ENCODE results near the gene LRRC36.

The LRRC36 gene

DNA sequence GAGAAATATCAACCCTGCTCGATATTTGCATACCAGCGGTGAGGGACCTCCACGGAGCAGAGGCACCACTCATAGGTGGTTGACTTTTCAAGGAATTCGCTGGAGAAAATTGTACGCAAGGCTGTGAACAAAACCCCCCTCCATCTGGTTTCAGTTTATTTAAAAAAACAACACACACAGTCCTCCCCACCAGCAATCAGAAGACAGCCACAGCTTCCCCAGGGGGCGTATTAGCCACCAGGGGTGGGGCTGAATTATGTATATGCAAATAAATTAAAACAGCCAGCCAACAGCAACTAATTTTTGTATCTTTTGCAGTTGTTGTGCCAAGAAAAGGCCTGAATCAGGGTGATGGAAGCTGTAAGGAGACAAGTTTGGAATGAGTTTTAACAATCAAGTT, 98.4 kb downstream of the LRRC36 start:
- H3K79me1 ChIP-seq (ENCODE audit: low read length) = peaks cover 3% of the 10 kb centered on the region
- no peak overlapping the region for H4K12ac ChIP-seq (ENCODE audit: low read depth, low read length)
- H3K27me3 ChIP-seq (ENCODE audit: insufficient read depth, low read length) = peaks cover 12% of the 10 kb centered on the region
- WGBS (ENCODE audit: extremely low coverage, insufficient coverage, insufficient read length) = no CpG with 5 or more reads among the region's 6 CpGs
- no peak overlapping the region for H4K91ac ChIP-seq (ENCODE audit: low read depth, low read length)
- no peak overlapping the region for H3K4me2 ChIP-seq (ENCODE audit: low read length)
- no peak overlapping the region for H3K9ac ChIP-seq (ENCODE audit: low read length)
- no peak overlapping the region for H3K4ac ChIP-seq (ENCODE audit: low read depth, low read length)
- no peak overlapping the region for H4K8ac ChIP-seq (ENCODE audit: low read depth, low read length)
- H2BK120ac ChIP-seq (ENCODE audit: insufficient read depth, low read length, poor library complexity) = no peak overlapping the region
- no peak overlapping the region for H3K4me3 ChIP-seq (ENCODE audit: low read depth, low read length)
- no peak overlapping the region for H2AK5ac ChIP-seq (ENCODE audit: low read length)
- H2BK12ac ChIP-seq (ENCODE audit: low read length) = no peak overlapping the region
- H3K4me1 ChIP-seq (ENCODE audit: control insufficient read depth in 1 of 2, insufficient read depth in 2 of 2, low read length in 2 of 2) = peaks cover 0 to 7% of the 10 kb centered on the region in 2 experiments
- H3K18ac ChIP-seq (ENCODE audit: low read length) = no peak overlapping the region
- H3K9me3 ChIP-seq (ENCODE audit: insufficient read depth, low read depth, low read length) = no peaks in the 10 kb centered on the region
- no peaks in the 10 kb centered on the region for H3K79me2 ChIP-seq (ENCODE audit: control insufficient read depth, insufficient read depth, low read length, poor library complexity)
- H2AFZ ChIP-seq (ENCODE audit: insufficient read depth, low read length, poor library complexity) = no peak overlapping the region
- H3K27ac ChIP-seq (ENCODE audit: low read depth, low read length) = no peak overlapping the region
- no peaks in the 10 kb centered on the region for H3K36me3 ChIP-seq (ENCODE audit: control insufficient read depth in 1 of 2, insufficient read depth in 2 of 2, low read length in 2 of 2)
- no peak overlapping the region for H3K14ac ChIP-seq (ENCODE audit: low read length)
- no peak for DNase-seq
- H3K23ac ChIP-seq (ENCODE audit: low read length) = no peak overlapping the region
- H2BK5ac ChIP-seq (ENCODE audit: low read depth, low read length, poor library complexity) = no peak overlapping the region

DNA sequence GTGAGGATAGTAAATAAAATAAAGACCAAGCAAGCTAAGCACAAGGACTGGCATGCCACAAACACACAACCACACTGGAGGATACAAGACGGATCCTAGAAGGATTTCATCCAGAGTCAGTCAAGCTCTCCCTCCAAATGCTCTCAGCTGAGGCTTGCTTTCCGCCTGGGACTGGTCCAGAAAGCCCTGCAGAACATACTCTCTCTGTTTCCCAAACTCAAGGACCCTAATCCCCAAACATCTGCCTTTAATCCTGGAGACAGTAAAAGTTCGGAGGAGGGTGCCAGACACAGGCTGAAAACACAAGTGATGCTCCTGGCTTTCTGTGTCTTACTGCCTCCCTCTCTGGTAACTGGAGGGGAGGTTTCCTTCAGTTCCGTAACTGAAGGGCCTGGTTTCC, 99.0 kb downstream of the LRRC36 start:
- Histone ChIP-seq H4K12ac (ENCODE audit: low read depth, low read length) (no peak overlapping the region), H2BK120ac (ENCODE audit: insufficient read depth, low read length, poor library complexity) (no peak overlapping the region), H3K23ac (ENCODE audit: low read length) (no peak overlapping the region), H2AK5ac (ENCODE audit: low read length) (no peak overlapping the region), H3K4me3 (ENCODE audit: low read depth, low read length) (no peak overlapping the region), H3K4ac (ENCODE audit: low read depth, low read length) (no peak overlapping the region), H3K27ac (ENCODE audit: low read depth, low read length) (no peak overlapping the region), H3K14ac (ENCODE audit: low read length) (no peak overlapping the region), H3K4me2 (ENCODE audit: low read length) (no peak overlapping the region), H3K79me1 (ENCODE audit: low read length) (peaks cover 3% of the 10 kb centered on the region), H3K27me3 (ENCODE audit: insufficient read depth, low read length) (peaks cover 17% of the 10 kb centered on the region), H3K18ac (ENCODE audit: low read length) (no peak overlapping the region), H2BK12ac (ENCODE audit: low read length) (no peak overlapping the region), H4K8ac (ENCODE audit: low read depth, low read length) (no peak overlapping the region), H3K36me3 (ENCODE audit: control insufficient read depth in 1 of 2, insufficient read depth in 2 of 2, low read length in 2 of 2) (no peaks in the 10 kb centered on the region), H3K79me2 (ENCODE audit: control insufficient read depth, insufficient read depth, low read length, poor library complexity) (no peaks in the 10 kb centered on the region), H3K4me1 (ENCODE audit: control insufficient read depth in 1 of 2, insufficient read depth in 2 of 2, low read length in 2 of 2) (peaks cover 3 to 9% of the 10 kb centered on the region in 2 experiments), H4K91ac (ENCODE audit: low read depth, low read length) (no peak overlapping the region), H2BK5ac (ENCODE audit: low read depth, low read length, poor library complexity) (no peak overlapping the region), H2AFZ (ENCODE audit: insufficient read depth, low read length, poor library complexity) (no peak overlapping the region), H3K9ac (ENCODE audit: low read length) (no peak overlapping the region), H3K9me3 (ENCODE audit: insufficient read depth, low read depth, low read length) (no peaks in the 10 kb centered on the region)
- no CpG with 5 or more reads among the region's 4 CpGs for WGBS (ENCODE audit: extremely low coverage, insufficient coverage, insufficient read length)
- DNase-seq = no peak

DNA sequence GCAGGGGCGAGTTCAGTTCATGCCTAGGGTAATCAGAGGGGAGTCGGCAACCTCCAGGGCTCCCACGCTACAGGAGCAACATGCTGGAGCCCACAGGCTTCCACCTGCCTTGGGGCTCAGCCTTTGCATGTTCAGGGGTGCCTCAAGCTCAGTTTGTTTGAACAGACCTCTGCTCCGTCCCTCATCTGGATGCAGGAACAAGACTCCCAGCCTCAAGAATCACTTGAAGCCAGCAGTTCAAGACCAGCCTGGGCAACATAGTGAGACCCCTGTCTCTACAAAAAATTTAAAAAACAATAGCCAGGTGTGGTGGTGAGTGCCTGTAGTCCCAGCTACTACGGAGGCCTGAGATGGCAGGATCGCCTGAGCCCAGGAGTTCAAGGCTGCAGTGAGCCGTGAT, 99.4 kb downstream of the LRRC36 start:
- no peak overlapping the region for H4K8ac ChIP-seq (ENCODE audit: low read depth, low read length)
- H3K79me2 ChIP-seq (ENCODE audit: control insufficient read depth, insufficient read depth, low read length, poor library complexity) = no peaks in the 10 kb centered on the region
- no peak overlapping the region for H3K4ac ChIP-seq (ENCODE audit: low read depth, low read length)
- no peak for DNase-seq
- H2AFZ ChIP-seq (ENCODE audit: insufficient read depth, low read length, poor library complexity) = no peak overlapping the region
- H2BK120ac ChIP-seq (ENCODE audit: insufficient read depth, low read length, poor library complexity) = no peak overlapping the region
- no peak overlapping the region for H3K9ac ChIP-seq (ENCODE audit: low read length)
- H3K27ac ChIP-seq (ENCODE audit: low read depth, low read length) = no peak overlapping the region
- WGBS (ENCODE audit: extremely low coverage, insufficient coverage, insufficient read length) = no CpG with 5 or more reads among the region's 7 CpGs
- H2AK5ac ChIP-seq (ENCODE audit: low read length) = no peak overlapping the region
- no peaks in the 10 kb centered on the region for H3K9me3 ChIP-seq (ENCODE audit: insufficient read depth, low read depth, low read length)
- H3K4me1 ChIP-seq (ENCODE audit: control insufficient read depth in 1 of 2, insufficient read depth in 2 of 2, low read length in 2 of 2) = peaks cover 4 to 10% of the 10 kb centered on the region in 2 experiments
- H3K14ac ChIP-seq (ENCODE audit: low read length) = no peak overlapping the region
- peaks cover 3% of the 10 kb centered on the region for H3K79me1 ChIP-seq (ENCODE audit: low read length)
- H2BK12ac ChIP-seq (ENCODE audit: low read length) = no peak overlapping the region
- no peak overlapping the region for H2BK5ac ChIP-seq (ENCODE audit: low read depth, low read length, poor library complexity)
- H3K27me3 ChIP-seq (ENCODE audit: insufficient read depth, low read length) = peaks cover 19% of the 10 kb centered on the region
- no peak overlapping the region for H3K4me2 ChIP-seq (ENCODE audit: low read length)
- no peak overlapping the region for H4K12ac ChIP-seq (ENCODE audit: low read depth, low read length)
- no peak overlapping the region for H3K18ac ChIP-seq (ENCODE audit: low read length)
- no peaks in the 10 kb centered on the region for H3K36me3 ChIP-seq (ENCODE audit: control insufficient read depth in 1 of 2, insufficient read depth in 2 of 2, low read length in 2 of 2)
- H3K4me3 ChIP-seq (ENCODE audit: low read depth, low read length) = no peak overlapping the region
- no peak overlapping the region for H4K91ac ChIP-seq (ENCODE audit: low read depth, low read length)
- no peak overlapping the region for H3K23ac ChIP-seq (ENCODE audit: low read length)

DNA sequence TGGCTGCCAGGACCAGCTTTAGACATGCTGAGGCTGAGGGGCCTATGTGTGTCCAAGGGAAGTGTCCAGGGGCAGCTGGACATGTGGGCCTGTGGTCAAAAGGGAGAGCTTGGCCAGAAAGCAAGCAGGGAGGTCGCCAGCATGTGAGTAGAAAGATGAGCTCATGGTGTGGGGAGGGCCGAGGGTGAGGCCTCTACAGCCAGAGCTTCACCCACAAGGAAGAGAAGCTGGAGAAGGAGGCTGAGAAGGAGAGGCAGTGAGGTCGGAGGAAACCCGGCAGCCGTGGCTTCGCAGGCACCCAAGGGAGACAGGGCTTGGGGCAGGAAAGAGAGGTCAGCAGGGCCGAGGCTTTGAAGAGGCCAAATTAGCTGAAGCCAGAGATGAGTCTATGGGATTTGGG, 100.3 kb downstream of the LRRC36 start:
- Histone ChIP-seq H3K79me1 (ENCODE audit: low read length) (no peaks in the 10 kb centered on the region), H3K27ac (ENCODE audit: low read depth, low read length) (no peak overlapping the region), H3K9me3 (ENCODE audit: insufficient read depth, low read depth, low read length) (peaks cover 2% of the 10 kb centered on the region), H3K9ac (ENCODE audit: low read length) (no peak overlapping the region), H4K12ac (ENCODE audit: low read depth, low read length) (no peak overlapping the region), H4K8ac (ENCODE audit: low read depth, low read length) (no peak overlapping the region), H3K23ac (ENCODE audit: low read length) (no peak overlapping the region), H3K18ac (ENCODE audit: low read length) (no peak overlapping the region), H2BK12ac (ENCODE audit: low read length) (no peak overlapping the region), H3K4me1 (ENCODE audit: control insufficient read depth in 1 of 2, insufficient read depth in 2 of 2, low read length in 2 of 2) (peaks cover 9 to 19% of the 10 kb centered on the region in 2 experiments), H3K27me3 (ENCODE audit: insufficient read depth, low read length) (peaks cover 27% of the 10 kb centered on the region), H2AK5ac (ENCODE audit: low read length) (no peak overlapping the region), H3K4me3 (ENCODE audit: low read depth, low read length) (no peak overlapping the region), H2BK120ac (ENCODE audit: insufficient read depth, low read length, poor library complexity) (no peak overlapping the region), H3K4ac (ENCODE audit: low read depth, low read length) (no peak overlapping the region), H2BK5ac (ENCODE audit: low read depth, low read length, poor library complexity) (no peak overlapping the region), H4K91ac (ENCODE audit: low read depth, low read length) (no peak overlapping the region), H3K4me2 (ENCODE audit: low read length) (no peak overlapping the region), H2AFZ (ENCODE audit: insufficient read depth, low read length, poor library complexity) (no peak overlapping the region), H3K14ac (ENCODE audit: low read length) (no peak overlapping the region), H3K79me2 (ENCODE audit: control insufficient read depth, insufficient read depth, low read length, poor library complexity) (no peaks in the 10 kb centered on the region), H3K36me3 (ENCODE audit: control insufficient read depth in 1 of 2, insufficient read depth in 2 of 2, low read length in 2 of 2) (no peaks in the 10 kb centered on the region)
- no peak for DNase-seq
- no CpG with 5 or more reads among the region's 7 CpGs for WGBS (ENCODE audit: extremely low coverage, insufficient coverage, insufficient read length)

Measured in trophoblast cell (in vitro differentiated cells and primary cell).